K562 (cell line): ENCODE measurements around the gene FARSA. TPM values are rescaled to one million over a fixed set of nuclear protein-coding genes. Genes with fewer than 3 reads are reported as not detected.
A peak's percentile ranks its signal among the peaks of the same experiment; 100 is the strongest.

Experiments used
- AFF4 ChIP-seq: sonication (generic); formaldehyde crosslinking; IDR thresholded peaks from 2 replicates; pipeline ENCODE4 v1.8.0; 2023; ENCODE audit warnings: mild to moderate bottlenecking, missing genetic modification reagents
- BRD9 ChIP-seq: fragments of 450-650 bp; IDR thresholded peaks from 2 replicates; pipeline ENCODE4 v1.6.1; 2018; ENCODE audit warnings: low read depth; ENCODE audit not compliant: partially characterized antibody
- EGR1 ChIP-seq: fragments of 450-650 bp; conservative IDR thresholded peaks from 2 replicates; pipeline ENCODE4 v1.6.1; 2017; ENCODE audit warnings: mild to moderate bottlenecking
- PHF20 ChIP-seq: fragments of 450-650 bp; IDR thresholded peaks from 2 replicates; pipeline ENCODE4 v1.6.1; 2018; ENCODE audit not compliant: partially characterized antibody
- ZNF175 ChIP-seq: fragments of 200-800 bp; sonication (Bioruptor generic); IDR thresholded peaks from 2 replicates; pipeline ENCODE4 v1.6.1; 2016; ENCODE audit warnings: low read depth, mild to moderate bottlenecking, missing genetic modification characterization, missing compliant biosample characterization
- ZNF232 ChIP-seq: sonication (generic); formaldehyde crosslinking; IDR thresholded peaks from 2 replicates; pipeline ENCODE4 v1.8.0; 2022; ENCODE audit warnings: mild to moderate bottlenecking, missing genetic modification reagents
- polyA plus RNA-seq, 8 experiments: library from polyadenylated mRNA; depleted of rRNA in 4 of 8; stranded (reverse) in 5 of 8; unstranded in 3 of 8; fragments of >200 nt; fragmentation: Nextera tagmentation in 2 of 8; fragmentation: Illumina TruSeq in 1 of 8; extraction: Ambion mirVana in 2 of 8; extraction: Trizol in 1 of 8; gene quantifications; 2 replicates each; pipeline versions ENCODE4 v1.2.1 to v1.2.3, GENCODE V29; 2011 to 2014; ENCODE audit warnings: inconsistent platforms in 1 of 8, missing spikeins in 1 of 8
- total RNA-seq, 7 experiments: library from RNA; depleted of rRNA in 6 of 7; stranded (reverse); fragments of >200 nt in 6 of 7; fragmentation: Illumina TruSeq in 2 of 7; extraction: Trizol in 2 of 7; gene quantifications; 2 replicates each; pipeline versions ENCODE4 v1.2.1 to v1.2.3, GENCODE V29; 2011 to 2021; ENCODE audit warnings: low replicate concordance in 1 of 7
- TF ChIP-seq, protein P1 (sequence below): fragments of 450-650 bp; IDR thresholded peaks from 2 replicates; pipeline ENCODE4 v1.6.1; 2018; ENCODE audit not compliant: partially characterized antibody
- TF ChIP-seq, protein P2 (sequence below): fragments of 150-350 bp; IDR thresholded peaks from 2 replicates; pipeline ENCODE4 v1.6.1; 2014; ENCODE audit warnings: low read depth, mild to moderate bottlenecking, low read length, borderline replicate concordance
- TF ChIP-seq, protein P3 (sequence below), 2 experiments: fragments of 250-450 bp in 1 of 2; fragments of 450-650 bp in 1 of 2; sonication (Bioruptor Pico) in 1 of 2; IDR thresholded peaks; 2 replicates each; pipeline versions ENCODE4 v1.6.1 to v1.8.0; 2016 to 2021; ENCODE audit warnings: mild to moderate bottlenecking in 2 of 2, moderate library complexity in 2 of 2, missing compliant biosample characterization in 1 of 2, missing genetic modification characterization in 1 of 2

The FARSA gene
- total and polyA plus RNA-seq, 9 of the 15 experiments (the other 6 are each of a cell fraction or from before 2014, with no cell fraction given) = 25.2 to 237 (median 89.6) TPM

DNA sequence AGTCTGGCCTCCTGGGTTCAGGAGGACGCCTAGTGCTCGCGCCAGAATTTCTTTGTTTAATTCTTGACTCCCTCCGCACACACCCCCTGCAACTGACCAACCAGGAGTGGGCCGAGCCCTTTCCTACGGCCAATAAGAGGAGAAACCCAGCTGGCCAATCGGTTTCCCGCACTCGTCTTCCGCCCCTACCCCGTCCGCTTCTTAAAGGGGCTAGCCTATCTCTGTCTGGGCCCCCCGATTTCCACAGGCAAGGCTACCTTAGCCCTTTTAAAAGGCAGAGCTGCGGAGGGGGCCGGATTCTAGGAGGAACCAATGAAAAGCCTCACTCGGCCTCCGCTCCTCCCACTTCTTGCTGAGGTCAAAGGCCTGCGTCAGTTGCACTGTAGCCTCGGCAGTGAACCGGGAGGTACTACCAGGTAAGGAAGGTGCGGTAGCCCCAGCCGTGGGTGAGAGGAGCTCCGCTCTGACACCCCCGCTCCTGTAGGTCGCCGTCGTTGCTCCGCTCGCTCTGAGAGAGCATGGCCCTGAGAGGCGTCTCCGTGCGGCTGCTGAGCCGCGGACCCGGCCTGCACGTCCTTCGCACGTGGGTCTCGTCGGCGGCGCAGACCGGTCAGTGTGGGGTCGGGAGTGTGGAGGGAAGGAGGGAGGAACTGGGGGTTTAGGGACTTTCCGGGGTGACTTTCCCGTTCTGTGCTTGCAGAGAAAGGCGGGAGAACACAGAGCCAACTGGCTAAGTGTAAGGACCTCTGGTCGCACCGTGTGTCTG is 42.5 kb downstream of the FARSA start, which contains the start of gene GCDH (continued):
- TF ChIP-seq, protein P1, sequence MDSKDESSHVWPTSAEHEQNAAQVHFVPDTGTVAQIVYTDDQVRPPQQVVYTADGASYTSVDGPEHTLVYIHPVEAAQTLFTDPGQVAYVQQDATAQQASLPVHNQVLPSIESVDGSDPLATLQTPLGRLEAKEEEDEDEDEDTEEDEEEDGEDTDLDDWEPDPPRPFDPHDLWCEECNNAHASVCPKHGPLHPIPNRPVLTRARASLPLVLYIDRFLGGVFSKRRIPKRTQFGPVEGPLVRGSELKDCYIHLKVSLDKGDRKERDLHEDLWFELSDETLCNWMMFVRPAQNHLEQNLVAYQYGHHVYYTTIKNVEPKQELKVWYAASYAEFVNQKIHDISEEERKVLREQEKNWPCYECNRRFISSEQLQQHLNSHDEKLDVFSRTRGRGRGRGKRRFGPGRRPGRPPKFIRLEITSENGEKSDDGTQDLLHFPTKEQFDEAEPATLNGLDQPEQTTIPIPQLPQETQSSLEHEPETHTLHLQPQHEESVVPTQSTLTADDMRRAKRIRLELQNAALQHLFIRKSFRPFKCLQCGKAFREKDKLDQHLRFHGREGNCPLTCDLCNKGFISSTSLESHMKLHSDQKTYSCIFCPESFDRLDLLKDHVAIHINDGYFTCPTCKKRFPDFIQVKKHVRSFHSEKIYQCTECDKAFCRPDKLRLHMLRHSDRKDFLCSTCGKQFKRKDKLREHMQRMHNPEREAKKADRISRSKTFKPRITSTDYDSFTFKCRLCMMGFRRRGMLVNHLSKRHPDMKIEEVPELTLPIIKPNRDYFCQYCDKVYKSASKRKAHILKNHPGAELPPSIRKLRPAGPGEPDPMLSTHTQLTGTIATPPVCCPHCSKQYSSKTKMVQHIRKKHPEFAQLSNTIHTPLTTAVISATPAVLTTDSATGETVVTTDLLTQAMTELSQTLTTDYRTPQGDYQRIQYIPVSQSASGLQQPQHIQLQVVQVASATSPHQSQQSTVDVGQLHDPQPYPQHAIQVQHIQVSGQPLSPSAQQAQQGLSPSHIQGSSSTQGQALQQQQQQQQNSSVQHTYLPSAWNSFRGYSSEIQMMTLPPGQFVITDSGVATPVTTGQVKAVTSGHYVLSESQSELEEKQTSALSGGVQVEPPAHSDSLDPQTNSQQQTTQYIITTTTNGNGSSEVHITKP = peak; percentile 32
- TF ChIP-seq AFF4 (CRISPR knock-in tag) = 0 out of 2 replicates have a peak, but pooled peaks have one; percentile 23
- TF ChIP-seq EGR1 = peak; percentile 33
- TF ChIP-seq, protein P2, sequence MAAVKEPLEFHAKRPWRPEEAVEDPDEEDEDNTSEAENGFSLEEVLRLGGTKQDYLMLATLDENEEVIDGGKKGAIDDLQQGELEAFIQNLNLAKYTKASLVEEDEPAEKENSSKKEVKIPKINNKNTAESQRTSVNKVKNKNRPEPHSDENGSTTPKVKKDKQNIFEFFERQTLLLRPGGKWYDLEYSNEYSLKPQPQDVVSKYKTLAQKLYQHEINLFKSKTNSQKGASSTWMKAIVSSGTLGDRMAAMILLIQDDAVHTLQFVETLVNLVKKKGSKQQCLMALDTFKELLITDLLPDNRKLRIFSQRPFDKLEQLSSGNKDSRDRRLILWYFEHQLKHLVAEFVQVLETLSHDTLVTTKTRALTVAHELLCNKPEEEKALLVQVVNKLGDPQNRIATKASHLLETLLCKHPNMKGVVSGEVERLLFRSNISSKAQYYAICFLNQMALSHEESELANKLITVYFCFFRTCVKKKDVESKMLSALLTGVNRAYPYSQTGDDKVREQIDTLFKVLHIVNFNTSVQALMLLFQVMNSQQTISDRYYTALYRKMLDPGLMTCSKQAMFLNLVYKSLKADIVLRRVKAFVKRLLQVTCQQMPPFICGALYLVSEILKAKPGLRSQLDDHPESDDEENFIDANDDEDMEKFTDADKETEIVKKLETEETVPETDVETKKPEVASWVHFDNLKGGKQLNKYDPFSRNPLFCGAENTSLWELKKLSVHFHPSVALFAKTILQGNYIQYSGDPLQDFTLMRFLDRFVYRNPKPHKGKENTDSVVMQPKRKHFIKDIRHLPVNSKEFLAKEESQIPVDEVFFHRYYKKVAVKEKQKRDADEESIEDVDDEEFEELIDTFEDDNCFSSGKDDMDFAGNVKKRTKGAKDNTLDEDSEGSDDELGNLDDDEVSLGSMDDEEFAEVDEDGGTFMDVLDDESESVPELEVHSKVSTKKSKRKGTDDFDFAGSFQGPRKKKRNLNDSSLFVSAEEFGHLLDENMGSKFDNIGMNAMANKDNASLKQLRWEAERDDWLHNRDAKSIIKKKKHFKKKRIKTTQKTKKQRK = 0 out of 2 replicates have a peak, but pooled peaks have one; percentile 13
- no peak for TF ChIP-seq BRD9
- TF ChIP-seq ZNF175 (CRISPR knock-in tag) = no peak
- 0 out of 2 replicates have a peak, but pooled peaks have one; percentile 60 for TF ChIP-seq ZNF232 (CRISPR knock-in tag)
- TF ChIP-seq PHF20 = peak; percentile 90
- TF ChIP-seq, protein P3, sequence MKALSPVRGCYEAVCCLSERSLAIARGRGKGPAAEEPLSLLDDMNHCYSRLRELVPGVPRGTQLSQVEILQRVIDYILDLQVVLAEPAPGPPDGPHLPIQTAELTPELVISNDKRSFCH (CRISPR knock-in tag; IDR thresholded peaks at IDR 0.05) = no peak
- TF ChIP-seq, protein P3 (tag; IDR thresholded peaks at IDR 0.05) = 0 out of 2 replicates have a peak, but pooled peaks have one; percentile 35
